ENCODE data around the gene TBC1D14.

DNA sequence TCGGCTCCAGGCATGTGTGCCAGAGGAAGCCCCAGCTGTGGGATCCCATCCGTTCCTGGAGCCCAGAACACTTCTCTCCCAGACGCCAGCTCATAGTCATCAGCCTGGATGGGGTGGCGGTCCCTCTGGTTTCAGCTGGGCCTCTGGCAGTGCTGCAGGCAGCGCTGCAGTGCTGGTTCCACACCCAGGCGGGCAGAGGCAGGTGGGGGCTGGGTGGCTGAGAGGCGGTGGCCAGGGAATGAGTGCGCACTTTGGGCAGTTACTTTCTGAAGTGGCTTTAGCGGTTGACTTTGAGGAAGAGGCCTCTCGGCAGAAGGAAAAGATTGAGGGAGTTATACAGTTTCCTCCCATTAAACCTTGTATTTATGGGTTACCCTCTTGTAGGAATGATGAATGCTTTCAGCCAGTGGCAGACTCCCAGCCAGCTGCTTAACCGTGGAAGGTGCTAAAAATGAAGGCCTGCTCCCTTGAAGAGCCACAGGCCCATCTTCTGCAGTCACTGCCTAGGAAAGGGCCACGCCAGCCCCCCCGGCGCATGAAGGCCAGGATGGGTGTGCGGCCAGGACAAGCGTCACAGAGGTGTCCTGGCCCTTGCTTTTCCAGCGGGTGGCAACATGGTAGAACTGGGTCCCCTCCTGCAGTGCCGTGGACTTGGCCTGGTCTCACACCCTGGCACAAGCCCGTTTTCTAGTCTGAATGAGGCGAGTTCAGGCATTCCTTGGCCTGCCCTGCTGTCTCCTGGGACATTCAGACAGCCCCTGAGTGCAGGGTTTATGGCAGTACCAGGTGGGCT, 143.5 kb downstream of the TBC1D14 start:
- TF ChIP-seq, protein P1, sequence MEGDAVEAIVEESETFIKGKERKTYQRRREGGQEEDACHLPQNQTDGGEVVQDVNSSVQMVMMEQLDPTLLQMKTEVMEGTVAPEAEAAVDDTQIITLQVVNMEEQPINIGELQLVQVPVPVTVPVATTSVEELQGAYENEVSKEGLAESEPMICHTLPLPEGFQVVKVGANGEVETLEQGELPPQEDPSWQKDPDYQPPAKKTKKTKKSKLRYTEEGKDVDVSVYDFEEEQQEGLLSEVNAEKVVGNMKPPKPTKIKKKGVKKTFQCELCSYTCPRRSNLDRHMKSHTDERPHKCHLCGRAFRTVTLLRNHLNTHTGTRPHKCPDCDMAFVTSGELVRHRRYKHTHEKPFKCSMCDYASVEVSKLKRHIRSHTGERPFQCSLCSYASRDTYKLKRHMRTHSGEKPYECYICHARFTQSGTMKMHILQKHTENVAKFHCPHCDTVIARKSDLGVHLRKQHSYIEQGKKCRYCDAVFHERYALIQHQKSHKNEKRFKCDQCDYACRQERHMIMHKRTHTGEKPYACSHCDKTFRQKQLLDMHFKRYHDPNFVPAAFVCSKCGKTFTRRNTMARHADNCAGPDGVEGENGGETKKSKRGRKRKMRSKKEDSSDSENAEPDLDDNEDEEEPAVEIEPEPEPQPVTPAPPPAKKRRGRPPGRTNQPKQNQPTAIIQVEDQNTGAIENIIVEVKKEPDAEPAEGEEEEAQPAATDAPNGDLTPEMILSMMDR (IDR thresholded peaks at IDR 0.05; ENCODE audit: poor library complexity): no peak
- TF ChIP-seq EZH2phosphoT487 (IDR thresholded peaks at IDR 0.05; ENCODE audit: low read depth, severe bottlenecking, unreplicated experiment): no peak
